Calu3 (cell line): ENCODE data around the gene FAM228B. TPM values are rescaled to one million over a fixed set of nuclear protein-coding genes. Genes with fewer than 3 reads are reported as not detected.

Experiments used
- BruUV-seq: library from RNA; stranded (reverse); fragments of 400-500 nt; replicated peaks from 2 replicates; lab custom pipeline; 2021; lab: Mats Ljungman, UMichigan
- CTCF ChIA-PET: fragments of 300-600 bp; sonication (Branson Sonifier 250); formaldehyde crosslinking; loops from one replicate; lab custom pipeline; 2022; ENCODE audit warnings: antibody characterized with exemption; lab: Charles Lee
- DNase-seq: peaks from one replicate; pipeline ENCODE4 v3.0.0; 2022
- H3K27ac Mint-ChIP-seq: one replicate; pipeline ENCODE4 v1.8.0; 2022; ENCODE audit warnings: mixed read lengths; ENCODE audit not compliant: unreplicated experiment
- H3K27me3 Mint-ChIP-seq: one replicate; pipeline ENCODE4 v1.8.0; 2022; ENCODE audit warnings: mixed read lengths; ENCODE audit not compliant: unreplicated experiment
- H3K36me3 Mint-ChIP-seq: one replicate; pipeline ENCODE4 v1.8.0; 2022; ENCODE audit warnings: mild to moderate bottlenecking, moderate library complexity, mixed read lengths; ENCODE audit not compliant: insufficient read depth, unreplicated experiment
- H3K4me1 Mint-ChIP-seq: one replicate; pipeline ENCODE4 v1.8.0; 2022; ENCODE audit warnings: mild to moderate bottlenecking, low read depth, mixed read lengths; ENCODE audit not compliant: unreplicated experiment
- H3K4me3 Mint-ChIP-seq: one replicate; pipeline ENCODE4 v1.8.0; 2022; ENCODE audit warnings: mild to moderate bottlenecking, low read depth, moderate library complexity, mixed read lengths; ENCODE audit not compliant: unreplicated experiment
- H3K9me3 Mint-ChIP-seq: one replicate; pipeline ENCODE4 v1.8.0; 2022; ENCODE audit warnings: low read depth, mixed read lengths; ENCODE audit not compliant: unreplicated experiment
- CTCF ChIP-seq: fragments of 200-600 bp; IDR thresholded peaks from one replicate; pipeline ENCODE4 v1.8.0; 2022; ENCODE audit warnings: antibody characterized with exemption; ENCODE audit not compliant: unreplicated experiment
- intact Hi-C: fragments of 100-400 bp; cut with micrococcal nuclease; formaldehyde crosslinking; loops from one replicate; pipeline ENCODE4 v1.10.0; 2022; ENCODE audit not compliant: unreplicated experiment
- total RNA-seq: library from RNA; stranded (reverse); gene quantifications from 2 replicates; pipeline ENCODE4 v1.2.3, GENCODE V29; 2022

Gene FAM228B
- total RNA-seq, 1 experiment from 2014 or later = 8.3 TPM

- no peak for DNase-seq
- intact Hi-C loops = no loop called here
- no peaks in the 10 kb centered on the region for H3K36me3 Mint-ChIP-seq
- BruUV-seq = no TSS peak
- H3K4me1 Mint-ChIP-seq = no peaks in the 10 kb centered on the region
- no peaks in the 10 kb centered on the region for H3K9me3 Mint-ChIP-seq
- TF ChIP-seq CTCF = no peak
- CTCF ChIA-PET = no interaction called here
- H3K27ac Mint-ChIP-seq = no peak overlapping the region
- H3K4me3 Mint-ChIP-seq = no peak overlapping the region
- H3K27me3 Mint-ChIP-seq = no peaks in the 10 kb centered on the region
These were observed 56.4 kb downstream of the FAM228B start for GRCh38 chr2:24179683-24180082.

GRCh38 chr2:24181849-24182248 lies 58.6 kb downstream of the FAM228B start:
- Mint-ChIP-seq H3K27ac (no peak overlapping the region), H3K4me1 (no peaks in the 10 kb centered on the region), H3K9me3 (no peaks in the 10 kb centered on the region), H3K36me3 (no peaks in the 10 kb centered on the region), H3K27me3 (no peaks in the 10 kb centered on the region), H3K4me3 (no peak overlapping the region)
- TF ChIP-seq CTCF = no peak
- CTCF ChIA-PET = no interaction called here
- no TSS peak for BruUV-seq
- DNase-seq = no peak
- intact Hi-C loops = no loop called here

- BruUV-seq = no TSS peak
These were observed 59.2 kb downstream of the FAM228B start for GRCh38 chr2:24182507-24182906.

GRCh38 chr2:24183366-24184069 lies 60.2 kb downstream of the FAM228B start:
- no peak overlapping the region for H3K4me3 Mint-ChIP-seq
- DNase-seq = no peak
- no peaks in the 10 kb centered on the region for H3K36me3 Mint-ChIP-seq
- CTCF ChIA-PET = interaction anchor here (0.6 kb wide), 1 partner anchor 19 kb away, joined by 4 read pairs; no protein-coding TSS in a partner anchor
- no TSS peak for BruUV-seq
- TF ChIP-seq CTCF = no peak
- intact Hi-C loops = no loop called here
- no peaks in the 10 kb centered on the region for H3K9me3 Mint-ChIP-seq
- H3K4me1 Mint-ChIP-seq = no peaks in the 10 kb centered on the region
- H3K27ac Mint-ChIP-seq = no peak overlapping the region
- peaks cover 8% of the 10 kb centered on the region for H3K27me3 Mint-ChIP-seq

More at GRCh38 chr2:24182507-24182906, 59.2 kb downstream of the FAM228B start:
- Mint-ChIP-seq H3K27ac (no peak overlapping the region), H3K9me3 (no peaks in the 10 kb centered on the region), H3K4me3 (no peak overlapping the region), H3K36me3 (no peaks in the 10 kb centered on the region), H3K27me3 (no peaks in the 10 kb centered on the region), H3K4me1 (no peaks in the 10 kb centered on the region)
- DNase-seq = no peak
- no peak for TF ChIP-seq CTCF
- CTCF ChIA-PET = no interaction called here
- intact Hi-C loops = no loop called here
